K562 (cell line): ENCODE measurements around the gene ITPR1. TPM values are rescaled to one million over a fixed set of nuclear protein-coding genes. Genes with fewer than 3 reads are reported as not detected.
A peak's percentile ranks its signal among the peaks of the same experiment; 100 is the strongest.

Experiments
- CUX1 ChIP-seq: fragments of 200-800 bp; sonication (Bioruptor generic); IDR thresholded peaks from 2 replicates; pipeline ENCODE4 v1.6.1; 2016; ENCODE audit warnings: missing genetic modification characterization, missing compliant biosample characterization
- DDX20 ChIP-seq: fragments of 450-650 bp; IDR thresholded peaks from 2 replicates; pipeline ENCODE4 v1.6.1; 2016; ENCODE audit warnings: missing genetic modification characterization, low read depth, mild to moderate bottlenecking, missing compliant biosample characterization, moderate library complexity
- GABPB1 ChIP-seq: sonication (generic); formaldehyde crosslinking; IDR thresholded peaks from 2 replicates; pipeline ENCODE4 v1.8.0; 2022; ENCODE audit warnings: mild to moderate bottlenecking, missing genetic modification reagents
- KLF13 ChIP-seq: fragments of 450-650 bp; IDR thresholded peaks from 2 replicates; pipeline ENCODE4 v1.6.1; 2016; ENCODE audit warnings: missing genetic modification characterization, low read depth, mild to moderate bottlenecking, missing compliant biosample characterization, moderate library complexity, borderline replicate concordance
- RREB1 ChIP-seq: fragments of 250-450 bp; sonication (Bioruptor Pico); IDR thresholded peaks from 2 replicates; pipeline ENCODE4 v1.4.0; 2020
- SNRNP70 ChIP-seq: fragments of 200-400 bp; formaldehyde crosslinking; optimal IDR thresholded peaks from 2 replicates; pipeline ENCODE3; 2017; ENCODE audit warnings: low read depth, low read length
- TEAD2 ChIP-seq: fragments of 450-650 bp; IDR thresholded peaks from 2 replicates; pipeline ENCODE4 v1.6.1; 2016; ENCODE audit warnings: missing genetic modification characterization, control low read depth, missing compliant biosample characterization
- YY1 ChIP-seq, 3 experiments: IDR thresholded peaks; 2 replicates each; pipeline ENCODE4 v1.6.1; 2011; ENCODE audit warnings: low read length in 2 of 3, mild to moderate bottlenecking in 2 of 3, moderate library complexity in 2 of 3, borderline replicate concordance in 1 of 3, control low read depth in 1 of 3, low read depth in 1 of 3; ENCODE audit not compliant: insufficient read depth in 3 of 3, insufficient replicate concordance in 2 of 3, control insufficient read depth in 1 of 3, insufficient read length in 1 of 3; ENCODE audit errors: extremely low read depth in 1 of 3
- ZC3H11A ChIP-seq: IDR thresholded peaks from 2 replicates; pipeline ENCODE4 v1.6.1; 2012; ENCODE audit warnings: low read depth, low read length, improper control_type of control experiment
- ZNF41 ChIP-seq: fragments of 250-450 bp; sonication (Bioruptor Pico); conservative IDR thresholded peaks from 2 replicates; pipeline ENCODE4 v1.4.0; 2020; ENCODE audit warnings: mild to moderate bottlenecking
- ZNF444 ChIP-seq: fragments of 250-450 bp; sonication (Bioruptor Pico); IDR thresholded peaks from 2 replicates; pipeline ENCODE4 v1.4.0; 2020; ENCODE audit warnings: mild to moderate bottlenecking, moderate library complexity
- ZNF589 ChIP-seq: fragments of 200-800 bp; sonication (Bioruptor generic); IDR thresholded peaks from 2 replicates; pipeline ENCODE4 v1.6.1; 2016; ENCODE audit warnings: low read depth, missing genetic modification characterization, missing compliant biosample characterization
- ZNF740 ChIP-seq, 3 experiments: fragments of 200-800 bp in 1 of 3; sonication (Bioruptor generic) in 1 of 3; sonication (generic) in 1 of 3; formaldehyde crosslinking in 1 of 3; IDR thresholded peaks; 2 replicates each; pipeline versions ENCODE4 v1.6.1 to v1.8.0; 2016 to 2022; ENCODE audit warnings: mild to moderate bottlenecking in 2 of 3, missing compliant biosample characterization in 2 of 3, missing genetic modification characterization in 2 of 3, missing genetic modification reagents in 1 of 3
- polyA plus RNA-seq, 8 experiments: library from polyadenylated mRNA; depleted of rRNA in 4 of 8; stranded (reverse) in 5 of 8; unstranded in 3 of 8; fragments of >200 nt; fragmentation: Nextera tagmentation in 2 of 8; fragmentation: Illumina TruSeq in 1 of 8; extraction: Ambion mirVana in 2 of 8; extraction: Trizol in 1 of 8; gene quantifications; 2 replicates each; pipeline versions ENCODE4 v1.2.1 to v1.2.3, GENCODE V29; 2011 to 2014; ENCODE audit warnings: inconsistent platforms in 1 of 8, missing spikeins in 1 of 8
- total RNA-seq, 7 experiments: library from RNA; depleted of rRNA in 6 of 7; stranded (reverse); fragments of >200 nt in 6 of 7; fragmentation: Illumina TruSeq in 2 of 7; extraction: Trizol in 2 of 7; gene quantifications; 2 replicates each; pipeline versions ENCODE4 v1.2.1 to v1.2.3, GENCODE V29; 2011 to 2021; ENCODE audit warnings: low replicate concordance in 1 of 7

Gene ITPR1
- total and polyA plus RNA-seq, 9 of the 15 experiments (the other 6 are each of a cell fraction or from before 2014, with no cell fraction given): 22.4 to 40.0 (median 27.4) TPM

DNA sequence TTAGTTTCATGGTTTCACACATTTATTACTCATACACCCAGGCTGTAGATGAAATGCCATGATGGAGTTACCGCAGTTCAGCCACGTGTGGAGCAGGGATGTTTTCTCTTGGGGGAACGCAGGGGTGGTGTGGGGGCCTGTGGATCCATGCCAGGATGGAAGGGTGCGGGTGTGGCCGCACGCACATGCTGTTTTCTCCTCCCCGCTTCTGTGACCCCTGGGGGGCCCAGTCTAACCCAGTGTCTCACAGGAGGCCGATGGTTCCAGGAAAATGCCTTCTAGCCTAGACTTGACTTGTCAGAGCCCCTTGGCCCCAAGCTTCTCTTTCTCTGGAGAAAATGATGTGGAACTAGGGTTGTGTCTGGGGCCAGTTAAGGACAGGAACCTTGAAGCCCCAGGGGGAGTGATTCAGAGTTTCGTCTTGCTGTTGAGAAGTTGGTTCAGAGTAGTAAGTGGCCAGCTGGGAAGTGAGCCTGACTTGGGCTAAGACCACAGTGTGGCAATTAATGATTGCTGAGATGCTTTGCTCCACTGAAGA, 245.7 kb downstream of the ITPR1 start (continued):
- TF ChIP-seq ZNF589 (CRISPR knock-in tag): peak; percentile 85
- no peak for TF ChIP-seq ZC3H11A
- TF ChIP-seq SNRNP70: no peak
- 0 out of 2 replicates have a peak, but pooled peaks have one; percentile 21 for TF ChIP-seq TEAD2 (tag)
- TF ChIP-seq GABPB1 (CRISPR knock-in tag): 0 out of 2 replicates have a peak, but pooled peaks have one; percentile 30
- TF ChIP-seq CUX1 (CRISPR knock-in tag): peak; percentile 10
- TF ChIP-seq YY1 (IDR thresholded peaks at IDR 0.05; ENCODE audit: borderline replicate concordance in 1 of 3, control insufficient read depth in 1 of 3, extremely low read depth in 1 of 3, insufficient read depth in 3 of 3, insufficient read length in 1 of 3, insufficient replicate concordance in 2 of 3, low read depth in 1 of 3, low read length in 2 of 3): peak in 1 of 3 experiments; percentile 8
- TF ChIP-seq RREB1 (CRISPR knock-in tag): peak; percentile 92
- 0 out of 2 replicates have a peak, but pooled peaks have one; percentile 38 for TF ChIP-seq ZNF444 (CRISPR knock-in tag)
- no peak for TF ChIP-seq ZNF740 (CRISPR knock-in tag; IDR thresholded peaks at IDR 0.05)
- TF ChIP-seq ZNF740 (tag; IDR thresholded peaks at IDR 0.05): peak in 1 of 2 experiments; percentile 81; a peak in 1 of 4 replicates
- TF ChIP-seq KLF13: peak; percentile 27; the same call in 1 of the 2 replicates
- peak; percentile 44 for TF ChIP-seq ZNF41 (CRISPR knock-in tag)
- peak; percentile 56; the same call in 1 of the 2 replicates for TF ChIP-seq DDX20 (tag)
